Measurements from ENCODE around the gene EIF1AX.

DNA sequence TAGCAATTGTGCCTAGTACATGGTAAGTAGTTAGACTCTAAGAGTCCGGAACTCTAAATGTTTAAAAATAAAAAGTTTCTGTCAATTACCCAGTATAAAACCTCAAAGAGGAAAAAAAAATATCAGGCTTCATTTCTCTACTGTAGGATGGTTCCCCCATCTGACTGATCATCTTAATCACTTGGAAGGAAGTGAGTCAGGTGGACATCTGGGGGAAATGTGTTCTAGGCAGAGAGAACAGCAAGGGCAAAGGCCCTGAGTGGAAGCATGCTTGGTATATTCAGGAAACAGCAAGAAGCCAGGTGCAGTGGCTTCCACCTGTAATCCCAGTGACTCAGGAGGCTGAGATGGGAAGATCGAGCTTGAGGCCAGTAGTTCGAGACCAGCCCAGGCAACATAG is 2.9 kb upstream of the EIF1AX start:
- TF ChIP-seq ZNF274 (IDR thresholded peaks at IDR 0.05; ENCODE audit: low read depth, low read length) (no peak), YY1 (IDR thresholded peaks at IDR 0.05; ENCODE audit: insufficient read depth, insufficient read length) (no peak)

All from NT2/D1 (cell line).